SK-N-SH (cell line): ENCODE measurements around the gene CCDC17. TPM values are rescaled to one million over a fixed set of nuclear protein-coding genes. Genes with fewer than 3 reads are reported as not detected.

Experiments
- CTCF ChIA-PET: fragments of 300-600, 350-600 bp; formaldehyde crosslinking; extraction: SDS; loops from one replicate; lab custom pipeline; 2021; lab: Yijun Ruan, JAX
- POLR2A ChIA-PET: fragments of 350-600 bp; sonication (Branson Sonifier 250); formaldehyde crosslinking; extraction: SDS; loops from one replicate; lab custom pipeline; 2020; ENCODE audit warnings: antibody characterized with exemption, inconsistent platforms; lab: Yijun Ruan, JAX
- DNase-seq: peaks from one replicate; pipeline ENCODE4 v3.0.0; 2012
- H2AFZ ChIP-seq: fragments of 200-600 bp; sonication (generic); 2 replicates; pipeline ENCODE4 v1.8.1; 2016; ENCODE audit warnings: antibody characterized with exemption, mild to moderate bottlenecking, low read depth
- H3F3A ChIP-seq: fragments of 200-600 bp; sonication (generic); replicated peaks from 2 replicates; pipeline ENCODE3; 2016; ENCODE audit warnings: antibody characterized with exemption, mild to moderate bottlenecking; ENCODE audit not compliant: insufficient read depth
- H3K27ac ChIP-seq, 2 experiments: fragments of 200-500 bp in 1 of 2; fragments of 200-600 bp in 1 of 2; sonication (Bioruptor generic) in 1 of 2; sonication (generic), shearing (Covaris generic) in 1 of 2; 2 replicates each; pipeline versions ENCODE4 v1.5.1 to v1.6.1; 2014 to 2016; ENCODE audit warnings: low read depth in 2 of 2, inconsistent platforms in 1 of 2, low read length in 1 of 2, mild to moderate bottlenecking in 1 of 2, mixed read lengths in 1 of 2
- H3K27me3 ChIP-seq: fragments of 200-600 bp; sonication (generic), shearing (Covaris generic); 2 replicates; pipeline ENCODE4 v1.6.1; 2016; ENCODE audit warnings: mixed run types; ENCODE audit not compliant: insufficient read depth
- H3K36me3 ChIP-seq, 2 experiments: fragments of 200-500 bp in 1 of 2; fragments of 200-600 bp in 1 of 2; sonication (Bioruptor generic) in 1 of 2; sonication (generic) in 1 of 2; replicated peaks in 1 of 2; 2 replicates each; pipeline versions ENCODE3 to v1.5.1; 2014 to 2016; ENCODE audit warnings: low read length in 1 of 2, mild to moderate bottlenecking in 1 of 2; ENCODE audit not compliant: insufficient read depth in 2 of 2, control insufficient read depth in 1 of 2
- H3K4me1 ChIP-seq, 2 experiments: fragments of 200-500 bp in 1 of 2; fragments of 200-600 bp in 1 of 2; sonication (Bioruptor generic) in 1 of 2; sonication (generic), shearing (Covaris generic) in 1 of 2; 2 replicates each; pipeline versions ENCODE4 v1.5.1 to v1.6.1; 2014 to 2016; ENCODE audit warnings: low read depth in 1 of 2, low read length in 1 of 2, mixed run types in 1 of 2; ENCODE audit not compliant: insufficient read depth in 2 of 2, control insufficient read depth in 1 of 2
- H3K4me2 ChIP-seq: fragments of 200-600 bp; sonication (generic), shearing (Covaris generic); 2 replicates; pipeline ENCODE4 v1.6.1; 2017; ENCODE audit warnings: mixed run types
- H3K4me3 ChIP-seq, 2 experiments: fragments of 200-500 bp in 1 of 2; fragments of 200-600 bp in 1 of 2; sonication (Bioruptor generic) in 1 of 2; sonication (generic), shearing (Covaris generic) in 1 of 2; 2 replicates each; pipeline versions ENCODE4 v1.5.1 to v1.8.1; 2014 to 2016; ENCODE audit warnings: low read depth in 2 of 2, inconsistent platforms in 1 of 2, low read length in 1 of 2, mild to moderate bottlenecking in 1 of 2, mixed read lengths in 1 of 2, moderate library complexity in 1 of 2
- H3K79me2 ChIP-seq: fragments of 200-600 bp; sonication (generic); 2 replicates; pipeline ENCODE4 v1.8.1; 2017; ENCODE audit warnings: mild to moderate bottlenecking; ENCODE audit not compliant: insufficient read depth
- H3K9ac ChIP-seq: fragments of 200-600 bp; sonication (generic); 2 replicates; pipeline ENCODE4 v1.6.1; 2017; ENCODE audit warnings: mixed run types
- H3K9me2 ChIP-seq: fragments of 200-600 bp; sonication (generic); 2 replicates; pipeline ENCODE4 v1.6.1; 2017; ENCODE audit warnings: mixed run types
- H3K9me3 ChIP-seq: fragments of 200-600 bp; sonication (generic); 2 replicates; pipeline ENCODE4 v1.6.1; 2017; ENCODE audit warnings: mixed run types, mild to moderate bottlenecking, moderate library complexity
- H4K20me1 ChIP-seq: fragments of 200-600 bp; sonication (generic); 2 replicates; pipeline ENCODE4 v1.6.1; 2017; ENCODE audit warnings: mild to moderate bottlenecking, mixed run types; ENCODE audit not compliant: insufficient read depth
- FOSL2 ChIP-seq: IDR thresholded peaks from 2 replicates; pipeline ENCODE4 v1.4.0; 2012; ENCODE audit warnings: low read depth, mild to moderate bottlenecking, moderate library complexity, borderline replicate concordance
- FOXJ3 ChIP-seq: sonication (generic); formaldehyde crosslinking; IDR thresholded peaks from 2 replicates; pipeline ENCODE4 v1.5.1; 2020; ENCODE audit warnings: mild to moderate bottlenecking, missing genetic modification reagents
- IRF3 ChIP-seq: fragments of 150-350 bp; IDR thresholded peaks from 2 replicates; pipeline ENCODE4 v1.6.1; 2016; ENCODE audit warnings: mild to moderate bottlenecking, low read depth, low read length
- MAX ChIP-seq: IDR thresholded peaks from 2 replicates; pipeline ENCODE4 v1.4.0; 2012; ENCODE audit warnings: low read depth
- NFIC ChIP-seq: IDR thresholded peaks from 2 replicates; pipeline ENCODE4 v1.4.0; 2012; ENCODE audit warnings: borderline replicate concordance
- PBX3 ChIP-seq: IDR thresholded peaks from 2 replicates; pipeline ENCODE4; 2012
- SMC3 ChIP-seq: IDR thresholded peaks from 2 replicates; pipeline ENCODE4 v1.6.1; 2012; ENCODE audit warnings: low read depth, low read length, improper control_type of control experiment
- TAF1 ChIP-seq: IDR thresholded peaks from 2 replicates; pipeline ENCODE4 v1.6.1; 2012; ENCODE audit warnings: low read depth, mild to moderate bottlenecking, low read length, moderate library complexity, borderline replicate concordance
- WGBS: methylation state at CpG from one replicate; pipeline ENCODE4 v1.1.6; 2017; ENCODE audit warnings: low lambda C conversion rate; 5-methylcytosine and 5-hydroxymethylcytosine counted together
- polyA plus RNA-seq, 3 experiments: library from polyadenylated mRNA; depleted of rRNA; stranded (reverse); fragments of >200 nt; gene quantifications; 2 replicates each; pipeline ENCODE4 v1.2.3, GENCODE V29; 2012

The CCDC17 gene
- polyA plus RNA-seq, 1 of the 3 experiments (the other 2 are of a cell fraction), result 0.41 TPM

- H3K4me1 ChIP-seq, result no peaks in the 10 kb centered on the region
- no peaks in the 10 kb centered on the region for H3K9me2 ChIP-seq
- peaks cover 19% of the 10 kb centered on the region for H3F3A ChIP-seq
- no peaks in the 10 kb centered on the region for H3K9me3 ChIP-seq
- H4K20me1 ChIP-seq, result peaks cover 7% of the 10 kb centered on the region; the same call in 1 of the 2 replicates
- H3K4me3 ChIP-seq, result no peak overlapping the region
- peaks cover 39% of the 10 kb centered on the region for H3K79me2 ChIP-seq
- CTCF ChIA-PET, result interaction anchor here (1.6 kb wide), 1 partner anchor 10 kb away, joined by 4 read pairs; no protein-coding TSS in a partner anchor
- no peaks in the 10 kb centered on the region for H3K27me3 ChIP-seq
- 87% methylated on average over 8 of the region's 9 CpGs for WGBS
- H2AFZ ChIP-seq, result no peak overlapping the region
- POLR2A ChIA-PET, result no interaction called here
- H3K4me2 ChIP-seq, result no peak overlapping the region
- H3K36me3 ChIP-seq, result peaks cover 47 to 66% of the 10 kb centered on the region in 2 experiments
- no peak for DNase-seq
- no peak overlapping the region for H3K27ac ChIP-seq
- TF ChIP-seq NFIC, result no peak
- TF ChIP-seq TAF1, result no peak
- no peak for TF ChIP-seq FOXJ3
- no peak for TF ChIP-seq MAX
- TF ChIP-seq SMC3, result no peak
- TF ChIP-seq, all 33 proteins: peak for 0
- no peak overlapping the region for H3K9ac ChIP-seq
These were observed 23.6 kb upstream of the CCDC17 start for GRCh38 chr1:45647248-45648021.

- Histone ChIP-seq H3K4me1 (no peaks in the 10 kb centered on the region), H2AFZ (no peak overlapping the region), H3K79me2 (peaks cover 32% of the 10 kb centered on the region), H3K27ac (no peak overlapping the region), H3K36me3 (peaks cover 40 to 62% of the 10 kb centered on the region in 2 experiments), H3K4me2 (no peak overlapping the region), H3F3A (peaks cover 19% of the 10 kb centered on the region), H3K9me3 (no peaks in the 10 kb centered on the region), H3K27me3 (no peaks in the 10 kb centered on the region), H4K20me1 (peaks cover 7% of the 10 kb centered on the region; the same call in 1 of the 2 replicates), H3K9me2 (no peaks in the 10 kb centered on the region), H3K4me3 (no peak overlapping the region), H3K9ac (no peak overlapping the region)
- ChIA-PET POLR2A (no interaction called here), CTCF (interaction anchor here (1.0 to 1.4 kb wide), 3 partner anchors 10 to 13 kb away, joined by 3 to 4 read pairs (median 3); no protein-coding TSS in a partner anchor)
- TF ChIP-seq PBX3, result no peak
- TF ChIP-seq IRF3, result no peak
- TF ChIP-seq FOSL2, result no peak
- TF ChIP-seq MAX, result no peak
- DNase-seq, result no peak
- WGBS, result 95% methylated on average over 2 of the region's 2 CpGs
These were observed 20.8 kb upstream of the CCDC17 start for GRCh38 chr1:45644661-45645060.
